GM12874 (cell line): ENCODE data around the gene GATC.

Experiments
- TF ChIP-seq, protein P1 (sequence below): IDR thresholded peaks from 2 replicates; pipeline ENCODE4 v1.5.1; 2011; ENCODE audit warnings: low read depth, mild to moderate bottlenecking, control low read depth, low read length, moderate library complexity; ENCODE audit not compliant: insufficient read depth

The GATC gene

GRCh38 chr12:120475643-120476042 lies 29.4 kb downstream of the GATC start:
- TF ChIP-seq, protein P1, sequence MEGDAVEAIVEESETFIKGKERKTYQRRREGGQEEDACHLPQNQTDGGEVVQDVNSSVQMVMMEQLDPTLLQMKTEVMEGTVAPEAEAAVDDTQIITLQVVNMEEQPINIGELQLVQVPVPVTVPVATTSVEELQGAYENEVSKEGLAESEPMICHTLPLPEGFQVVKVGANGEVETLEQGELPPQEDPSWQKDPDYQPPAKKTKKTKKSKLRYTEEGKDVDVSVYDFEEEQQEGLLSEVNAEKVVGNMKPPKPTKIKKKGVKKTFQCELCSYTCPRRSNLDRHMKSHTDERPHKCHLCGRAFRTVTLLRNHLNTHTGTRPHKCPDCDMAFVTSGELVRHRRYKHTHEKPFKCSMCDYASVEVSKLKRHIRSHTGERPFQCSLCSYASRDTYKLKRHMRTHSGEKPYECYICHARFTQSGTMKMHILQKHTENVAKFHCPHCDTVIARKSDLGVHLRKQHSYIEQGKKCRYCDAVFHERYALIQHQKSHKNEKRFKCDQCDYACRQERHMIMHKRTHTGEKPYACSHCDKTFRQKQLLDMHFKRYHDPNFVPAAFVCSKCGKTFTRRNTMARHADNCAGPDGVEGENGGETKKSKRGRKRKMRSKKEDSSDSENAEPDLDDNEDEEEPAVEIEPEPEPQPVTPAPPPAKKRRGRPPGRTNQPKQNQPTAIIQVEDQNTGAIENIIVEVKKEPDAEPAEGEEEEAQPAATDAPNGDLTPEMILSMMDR = no peak

GRCh38 chr12:120479458-120479857 lies 33.2 kb downstream of the GATC start:
- TF ChIP-seq, protein P1 = no peak

DNA sequence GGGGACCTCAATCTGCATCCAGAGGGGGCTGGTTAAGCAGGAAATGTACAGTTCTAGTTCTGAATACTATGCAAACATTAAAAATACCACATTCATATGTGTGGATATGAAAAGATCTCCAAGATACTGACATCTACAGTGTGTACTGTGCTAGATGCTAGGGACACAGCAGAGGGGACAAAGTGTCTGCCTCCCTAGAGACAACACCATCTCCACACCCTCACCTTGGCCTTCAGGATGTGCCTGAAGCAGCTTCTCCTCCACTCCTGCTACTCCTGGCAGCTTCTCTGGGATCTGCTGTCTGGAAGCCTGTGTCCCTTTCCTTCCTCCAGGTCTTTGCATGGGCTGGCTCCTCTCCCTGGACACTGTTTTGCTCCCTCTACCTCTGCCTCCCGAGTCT lies 34.0 kb downstream of the GATC start:
- TF ChIP-seq, protein P1 = no peak

- TF ChIP-seq, protein P1 = no peak
Observed at GRCh38 chr12:120481022-120481767, 35.0 kb downstream of the GATC start.

GRCh38 chr12:120483621-120484020 lies 37.4 kb downstream of the GATC start:
- TF ChIP-seq, protein P1 = no peak

- TF ChIP-seq, protein P1 = no peak
Observed at GRCh38 chr12:120485961-120486881, 40.0 kb downstream of the GATC start.

- TF ChIP-seq, protein P1 = no peak
Observed at GRCh38 chr12:120488057-120488640, 41.9 kb downstream of the GATC start.
